CD4-positive, alpha-beta T cell treated with Interleukin-1 beta for 1 hour (primary cell): ENCODE measurements around the gene SNAPIN.
"Not testable (repeated sequence)": the region's sequence is repeated elsewhere in the genome, so short reads cannot be mapped to it uniquely, and the experiment has no call there.

Experiments
- DNase-seq, 2 donors: peaks; one replicate each; pipeline ENCODE4 v3.0.0-alpha.2; 2020 to 2022

The SNAPIN gene

DNA sequence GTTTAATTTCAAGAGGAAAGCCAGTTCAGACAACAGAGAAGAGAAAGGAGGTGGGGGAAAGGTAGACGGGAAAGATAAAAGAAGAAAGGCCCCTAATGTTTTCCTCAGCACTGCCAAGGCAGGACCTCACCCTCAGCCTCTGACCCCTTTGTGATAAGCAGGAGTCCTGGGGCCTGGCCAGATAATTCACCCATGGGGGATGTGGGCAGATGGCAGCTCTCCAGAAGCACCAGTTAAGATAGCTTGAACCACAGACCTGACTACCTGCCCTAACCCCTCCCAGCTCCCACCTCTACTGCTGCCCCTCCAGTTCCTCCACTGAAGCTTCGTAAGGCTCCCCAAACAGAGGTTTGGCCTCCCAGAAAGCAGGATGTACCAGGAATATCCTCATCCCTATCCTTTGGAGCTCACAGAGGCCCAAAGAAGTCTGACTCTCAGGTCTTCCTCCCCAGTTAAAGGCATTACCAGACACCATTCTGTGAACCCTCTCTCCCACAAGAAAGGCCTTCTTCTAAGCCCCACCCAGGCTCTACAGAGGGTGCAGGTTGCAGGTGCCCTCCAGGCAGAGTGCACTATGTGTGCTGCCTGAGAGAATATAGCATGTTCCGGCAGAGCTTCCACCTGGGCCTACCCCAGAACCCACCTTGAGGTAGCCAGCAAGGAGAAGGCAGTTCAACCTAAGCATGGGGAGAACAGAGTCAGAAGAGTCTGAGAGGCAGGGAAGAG is 9.2 kb upstream of the SNAPIN start:
- peak in 1 of 2 donors; percentile 30 for DNase-seq

- no peak for DNase-seq
Observed at GRCh38 chr1:153649863-153650235, 8.7 kb upstream of the SNAPIN start.

GRCh38 chr1:153651771-153652170 is 6.7 kb upstream of the SNAPIN start:
- DNase-seq: no peak

GRCh38 chr1:153652805-153653500 is 5.5 kb upstream of the SNAPIN start:
- DNase-seq: no peak

DNA sequence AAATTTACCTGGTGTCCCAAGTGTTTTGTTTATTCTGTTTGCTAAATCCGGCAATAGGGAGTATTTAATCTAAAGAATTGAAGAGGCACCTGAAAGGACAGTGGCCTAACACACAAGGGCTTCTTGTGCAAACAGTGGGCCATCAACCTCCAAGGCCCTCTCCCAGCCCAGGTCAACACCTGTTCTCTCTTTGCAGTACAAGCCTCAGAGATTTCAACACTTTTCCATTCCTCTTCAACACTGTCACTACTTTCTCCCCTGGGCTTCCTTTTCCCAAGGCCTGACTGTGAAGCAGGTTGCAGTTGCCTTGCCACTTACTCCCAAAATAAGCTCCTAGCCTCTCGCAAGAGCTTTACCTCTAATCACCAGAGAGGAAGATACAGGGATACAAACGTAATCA is 3.2 kb upstream of the SNAPIN start:
- no peak for DNase-seq

GRCh38 chr1:153659175-153659534 is 652 bp downstream of the SNAPIN start:
- DNase-seq: no peak

DNA sequence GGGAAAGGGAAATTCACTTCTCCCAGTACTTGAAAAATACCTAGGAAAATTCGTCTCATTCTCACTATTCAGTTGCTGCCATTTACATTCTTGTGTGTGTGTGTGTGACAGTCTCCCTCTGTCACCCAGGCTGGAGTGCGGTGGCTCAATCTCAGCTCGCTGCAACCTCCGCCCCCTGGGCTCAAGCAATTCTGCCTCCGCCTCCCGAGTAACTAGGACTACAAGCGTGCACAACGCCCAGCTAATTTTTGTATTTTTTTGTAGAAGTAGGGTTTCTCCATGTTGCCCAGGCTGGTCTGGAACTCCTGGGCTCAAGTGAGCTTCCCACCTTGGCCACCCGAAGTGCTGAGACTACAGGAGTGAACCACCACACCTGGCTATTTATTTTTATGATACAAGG is 1.2 kb downstream of the SNAPIN start:
- no peak for DNase-seq

- DNase-seq: no peak
Observed at GRCh38 chr1:153661111-153661708, 2.7 kb downstream of the SNAPIN start.

- no peak for DNase-seq
Observed at GRCh38 chr1:153662269-153662668, 3.8 kb downstream of the SNAPIN start.

GRCh38 chr1:153663211-153663610 is 4.7 kb downstream of the SNAPIN start:
- no peak for DNase-seq

GRCh38 chr1:153667439-153667838 is 8.9 kb downstream of the SNAPIN start:
- no peak for DNase-seq

DNA sequence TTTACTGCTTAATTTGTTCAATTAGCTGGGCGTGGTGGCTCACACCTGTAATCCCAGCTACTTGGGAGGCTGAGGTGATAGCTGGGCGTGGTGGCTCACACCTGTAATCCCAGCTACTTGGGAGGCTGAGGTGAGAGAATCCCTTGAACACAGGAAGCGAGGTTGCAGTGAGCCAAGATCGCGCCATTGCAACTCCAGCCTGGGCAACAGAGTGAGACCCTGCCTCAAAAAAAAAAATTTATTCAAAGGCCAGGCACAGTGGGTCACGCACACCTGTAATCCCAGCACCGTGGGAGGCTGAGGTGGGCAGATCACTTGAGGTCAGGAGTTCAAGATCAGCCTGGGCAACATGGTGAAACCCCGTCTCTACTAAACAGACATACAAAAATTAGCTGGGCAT is 10.2 kb downstream of the SNAPIN start:
- not testable (repeated sequence) for DNase-seq

GRCh38 chr1:153669606-153670005 is 11.1 kb downstream of the SNAPIN start:
- no peak for DNase-seq

- peak in 1 of 2 donors; percentile 26 for DNase-seq
Observed at GRCh38 chr1:153670257-153670858, 11.9 kb downstream of the SNAPIN start.

GRCh38 chr1:153670859-153671627 is 12.5 kb downstream of the SNAPIN start, which contains the start of gene ILF2:
ILF2 (minus strand) TSS chr1:153670993; CDS start chr1:153670922, 71 bp downstream.
- DNase-seq: peak; percentile 99

DNA sequence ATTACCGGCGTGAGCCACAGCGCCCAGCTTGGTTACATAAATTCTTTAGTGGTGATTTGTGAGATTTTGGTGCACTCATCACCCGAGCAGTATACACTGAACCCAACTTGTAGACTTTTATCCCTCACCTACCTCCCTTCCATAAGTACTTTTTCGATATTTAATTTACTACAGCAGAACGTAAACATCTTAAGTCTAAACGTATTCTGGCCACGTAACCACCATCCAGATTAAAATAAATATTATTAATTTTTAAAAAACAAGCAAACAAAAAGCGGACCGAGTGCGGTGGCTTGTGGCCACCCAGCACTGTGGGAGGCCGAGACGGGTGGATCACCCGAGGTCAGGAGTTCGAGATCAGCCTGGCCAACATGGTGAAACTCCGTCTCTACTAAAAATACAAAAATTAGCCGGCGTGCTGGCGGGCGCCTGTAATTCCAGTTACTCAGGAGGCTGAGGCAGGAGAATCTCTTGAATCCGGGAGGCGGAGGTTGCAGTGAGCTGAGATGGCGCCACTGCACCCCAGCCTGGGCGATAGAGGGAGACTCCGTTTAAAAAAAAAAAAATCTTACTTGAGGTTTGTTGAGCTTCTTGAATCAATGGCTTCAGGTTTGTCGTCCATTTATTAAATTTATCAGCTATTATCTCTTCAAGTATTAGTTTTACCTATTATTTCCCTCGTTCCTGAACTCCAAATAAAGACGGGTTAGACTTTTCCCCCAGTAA is 13.3 kb downstream of the SNAPIN start:
- DNase-seq: peak; percentile 63 to 70

DNA sequence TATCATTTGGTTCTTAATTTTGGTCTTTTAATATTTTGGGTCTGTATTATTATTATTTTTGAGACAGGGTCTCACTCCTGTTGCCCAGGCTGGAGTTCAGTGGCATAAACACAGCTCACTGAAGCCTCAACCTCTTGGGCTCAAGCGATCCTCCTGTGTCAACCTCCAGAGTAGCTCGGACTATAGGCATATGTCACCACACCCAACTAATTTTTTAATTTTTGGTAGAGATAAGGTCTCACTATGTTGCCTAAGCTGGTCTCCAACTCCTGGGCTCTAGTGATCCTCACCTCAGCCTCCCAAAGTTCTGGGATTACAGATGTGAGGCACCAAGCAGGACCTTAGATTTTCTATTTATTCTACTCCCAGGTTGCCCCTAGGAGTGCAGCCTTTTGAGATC is 15.0 kb downstream of the SNAPIN start:
- DNase-seq: no peak

DNA sequence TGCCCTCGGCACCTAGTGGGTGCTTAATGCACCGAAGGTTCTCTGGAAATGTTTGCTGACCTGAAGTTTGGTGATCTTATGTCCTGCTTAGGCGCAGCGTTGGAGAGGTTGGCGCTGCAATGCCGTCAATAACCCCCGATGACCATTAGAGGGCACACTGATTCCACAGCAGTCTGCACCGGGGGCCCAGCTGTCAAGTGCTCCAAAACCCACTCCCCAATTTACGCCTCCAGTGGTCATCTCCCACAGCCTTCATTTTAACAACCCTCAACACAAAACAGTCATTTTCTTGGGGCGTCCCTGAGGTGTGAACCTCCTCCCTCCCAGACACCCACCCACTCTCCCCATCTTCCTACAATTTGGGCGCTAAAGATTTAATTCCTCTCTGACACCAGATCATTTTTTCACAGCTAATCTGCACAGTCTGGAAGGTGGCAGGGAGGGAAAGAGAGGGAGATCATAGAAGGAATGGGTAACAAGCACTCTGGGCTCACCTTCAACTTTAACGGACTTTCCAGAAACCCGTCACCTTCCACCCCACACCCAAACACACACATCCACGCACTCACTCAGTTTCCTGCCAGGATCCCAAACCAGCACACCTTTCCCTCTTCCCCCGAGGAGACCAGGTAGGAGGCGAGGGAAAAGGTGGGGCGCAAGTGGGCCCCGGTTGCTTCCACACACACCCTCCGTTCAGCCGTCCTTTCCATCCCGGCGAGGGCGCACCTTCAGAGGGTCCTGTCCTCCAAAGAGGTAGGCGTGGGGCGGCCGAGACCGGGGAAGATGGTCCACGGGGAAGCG is 19.4 kb downstream of the SNAPIN start:
- DNase-seq: peak; percentile 49 to 57

DNA sequence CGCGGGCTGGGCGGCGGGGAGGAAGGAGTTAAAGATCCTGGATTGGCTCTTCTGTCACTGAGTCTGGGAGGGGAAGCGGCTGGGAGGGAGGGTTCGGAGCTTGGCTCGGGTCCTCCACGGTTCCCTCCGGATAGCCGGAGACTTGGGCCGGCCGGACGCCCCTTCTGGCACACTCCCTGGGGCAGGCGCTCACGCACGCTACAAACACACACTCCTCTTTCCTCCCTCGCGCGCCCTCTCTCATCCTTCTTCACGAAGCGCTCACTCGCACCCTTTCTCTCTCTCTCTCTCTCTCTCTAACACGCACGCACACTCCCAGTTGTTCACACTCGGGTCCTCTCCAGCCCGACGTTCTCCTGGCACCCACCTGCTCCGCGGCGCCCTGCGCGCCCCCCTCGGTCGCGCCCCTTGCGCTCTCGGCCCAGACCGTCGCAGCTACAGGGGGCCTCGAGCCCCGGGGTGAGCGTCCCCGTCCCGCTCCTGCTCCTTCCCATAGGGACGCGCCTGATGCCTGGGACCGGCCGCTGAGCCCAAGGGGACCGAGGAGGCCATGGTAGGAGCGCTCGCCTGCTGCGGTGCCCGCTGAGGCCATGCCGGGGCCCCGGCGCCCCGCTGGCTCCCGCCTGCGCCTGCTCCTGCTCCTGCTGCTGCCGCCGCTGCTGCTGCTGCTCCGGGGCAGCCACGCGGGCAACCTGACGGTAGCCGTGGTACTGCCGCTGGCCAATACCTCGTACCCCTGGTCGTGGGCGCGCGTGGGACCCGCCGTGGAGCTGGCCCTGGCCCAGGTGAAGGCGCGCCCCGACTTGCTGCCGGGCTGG is 20.2 kb downstream of the SNAPIN start, which contains the start of gene NPR1:
NPR1 (plus strand) TSS at position 170 of the 818 bp plus-strand sequence; CDS start at position 591, 421 bp downstream.
- peak in 1 of 2 donors; percentile 24 for DNase-seq
